GM23338 (cell line): ENCODE data around the gene BANK1.

Source experiments
- CTCF ChIP-seq, 2 experiments: fragments of 200-600 bp in 1 of 2; sonication (generic) in 1 of 2; conservative IDR thresholded peaks; 2 replicates each; pipeline versions ENCODE4 v1.5.1 to v1.6.1; 2016 to 2017; ENCODE audit warnings: antibody characterized with exemption in 2 of 2, low read depth in 2 of 2, mild to moderate bottlenecking in 2 of 2, moderate library complexity in 1 of 2
- EZH2 ChIP-seq: fragments of 200-600 bp; sonication (generic); IDR thresholded peaks from one replicate; pipeline ENCODE4 v1.8.0; 2017; ENCODE audit warnings: antibody characterized with exemption, mild to moderate bottlenecking, low read depth; ENCODE audit not compliant: unreplicated experiment
- JUNB ChIP-seq: IDR thresholded peaks from one replicate; pipeline ENCODE4 v1.6.1; 2016; ENCODE audit warnings: antibody characterized with exemption; ENCODE audit not compliant: unreplicated experiment
- POLR2AphosphoS5 ChIP-seq: IDR thresholded peaks from 2 replicates; pipeline ENCODE4 v1.6.1; 2016; ENCODE audit warnings: antibody characterized with exemption, low read depth
- REST ChIP-seq: IDR thresholded peaks from one replicate; pipeline ENCODE4 v1.6.1; 2018; ENCODE audit warnings: antibody characterized with exemption; ENCODE audit not compliant: unreplicated experiment

- no peak for TF ChIP-seq CTCF (conservative IDR thresholded peaks at IDR 0.05; ENCODE audit: low read depth in 2 of 2)
- TF ChIP-seq REST: no peak
- no peak for TF ChIP-seq POLR2AphosphoS5
- no peak for TF ChIP-seq JUNB
- TF ChIP-seq EZH2: no peak
Observed at GRCh38 chr4:101993002-101993841, 202.7 kb downstream of the BANK1 start.
